ENCODE results near the gene KITLG. TPM values are rescaled to one million over a fixed set of nuclear protein-coding genes. Genes with fewer than 3 reads are reported as not detected.

KITLG gene
- total and polyA plus RNA-seq, 2 experiments from 2014 or later = 1.1 TPM

GRCh38 chr12:88539893-88540292 lies 40.4 kb downstream of the KITLG start:
- Histone ChIP-seq H3K4me1 (ENCODE audit: low read depth) (no peaks in the 10 kb centered on the region), H3K27ac (no peak overlapping the region), H3K36me3 (no peaks in the 10 kb centered on the region), H3K4me3 (no peak overlapping the region), H3K27me3 (no peaks in the 10 kb centered on the region), H3K9me3 (ENCODE audit: low read depth) (no peaks in the 10 kb centered on the region)
- no peak for TF ChIP-seq CTCF (IDR thresholded peaks at IDR 0.05; ENCODE audit: low read depth, low read length)
- DNase-seq (ENCODE audit: low read depth in 1 of 2, low spot score in 1 of 2) = no peak

- TF ChIP-seq CTCF (IDR thresholded peaks at IDR 0.05; ENCODE audit: low read depth, low read length) = no peak
Observed at GRCh38 chr12:88538697-88539096, 41.6 kb downstream of the KITLG start.

GRCh38 chr12:88538250-88538649 lies 42.0 kb downstream of the KITLG start:
- no peaks in the 10 kb centered on the region for H3K27me3 ChIP-seq
- no peak for TF ChIP-seq CTCF (IDR thresholded peaks at IDR 0.05; ENCODE audit: low read depth, low read length)
- no peak overlapping the region for H3K27ac ChIP-seq
- no peaks in the 10 kb centered on the region for H3K9me3 ChIP-seq (ENCODE audit: low read depth)
- no peaks in the 10 kb centered on the region for H3K4me1 ChIP-seq (ENCODE audit: low read depth)
- peak in 1 of 2 donors; percentile 67 for DNase-seq (ENCODE audit: low read depth in 1 of 2, low spot score in 1 of 2)
- H3K4me3 ChIP-seq = no peak overlapping the region
- no peaks in the 10 kb centered on the region for H3K36me3 ChIP-seq

More at GRCh38 chr12:88538697-88539096, 41.6 kb downstream of the KITLG start:
- Histone ChIP-seq H3K36me3 (no peaks in the 10 kb centered on the region), H3K4me1 (ENCODE audit: low read depth) (no peaks in the 10 kb centered on the region), H3K27me3 (no peaks in the 10 kb centered on the region), H3K27ac (no peak overlapping the region), H3K9me3 (ENCODE audit: low read depth) (no peaks in the 10 kb centered on the region), H3K4me3 (no peak overlapping the region)
- no peak for DNase-seq (ENCODE audit: low read depth in 1 of 2, low spot score in 1 of 2)

GRCh38 chr12:88530868-88531267 lies 49.4 kb downstream of the KITLG start:
- Histone ChIP-seq H3K27me3 (no peaks in the 10 kb centered on the region), H3K4me3 (no peak overlapping the region), H3K36me3 (no peaks in the 10 kb centered on the region), H3K27ac (no peak overlapping the region), H3K4me1 (ENCODE audit: low read depth) (peaks cover 4% of the 10 kb centered on the region), H3K9me3 (ENCODE audit: low read depth) (no peaks in the 10 kb centered on the region)
- no peak for TF ChIP-seq CTCF (IDR thresholded peaks at IDR 0.05; ENCODE audit: low read depth, low read length)
- peak in 1 of 2 donors; percentile 5 for DNase-seq (ENCODE audit: low read depth in 1 of 2, low spot score in 1 of 2)

- Histone ChIP-seq H3K9me3 (ENCODE audit: low read depth) (no peaks in the 10 kb centered on the region), H3K27me3 (no peaks in the 10 kb centered on the region), H3K27ac (no peak overlapping the region), H3K36me3 (no peaks in the 10 kb centered on the region), H3K4me3 (no peak overlapping the region), H3K4me1 (ENCODE audit: low read depth) (peaks cover 4% of the 10 kb centered on the region)
- no peak for DNase-seq (ENCODE audit: low read depth in 1 of 2, low spot score in 1 of 2)
- no peak for TF ChIP-seq CTCF (IDR thresholded peaks at IDR 0.05; ENCODE audit: low read depth, low read length)
Observed at GRCh38 chr12:88529531-88530488, 50.5 kb downstream of the KITLG start.
